Measurements from ENCODE around the gene DNAJC4. TPM values are rescaled to one million over a fixed set of nuclear protein-coding genes. Genes with fewer than 3 reads are reported as not detected.

DNAJC4 gene
- polyA plus RNA-seq, 2 of the 4 experiments (the other 2 are of a cell fraction): 9.8 to 16.2 TPM

DNA sequence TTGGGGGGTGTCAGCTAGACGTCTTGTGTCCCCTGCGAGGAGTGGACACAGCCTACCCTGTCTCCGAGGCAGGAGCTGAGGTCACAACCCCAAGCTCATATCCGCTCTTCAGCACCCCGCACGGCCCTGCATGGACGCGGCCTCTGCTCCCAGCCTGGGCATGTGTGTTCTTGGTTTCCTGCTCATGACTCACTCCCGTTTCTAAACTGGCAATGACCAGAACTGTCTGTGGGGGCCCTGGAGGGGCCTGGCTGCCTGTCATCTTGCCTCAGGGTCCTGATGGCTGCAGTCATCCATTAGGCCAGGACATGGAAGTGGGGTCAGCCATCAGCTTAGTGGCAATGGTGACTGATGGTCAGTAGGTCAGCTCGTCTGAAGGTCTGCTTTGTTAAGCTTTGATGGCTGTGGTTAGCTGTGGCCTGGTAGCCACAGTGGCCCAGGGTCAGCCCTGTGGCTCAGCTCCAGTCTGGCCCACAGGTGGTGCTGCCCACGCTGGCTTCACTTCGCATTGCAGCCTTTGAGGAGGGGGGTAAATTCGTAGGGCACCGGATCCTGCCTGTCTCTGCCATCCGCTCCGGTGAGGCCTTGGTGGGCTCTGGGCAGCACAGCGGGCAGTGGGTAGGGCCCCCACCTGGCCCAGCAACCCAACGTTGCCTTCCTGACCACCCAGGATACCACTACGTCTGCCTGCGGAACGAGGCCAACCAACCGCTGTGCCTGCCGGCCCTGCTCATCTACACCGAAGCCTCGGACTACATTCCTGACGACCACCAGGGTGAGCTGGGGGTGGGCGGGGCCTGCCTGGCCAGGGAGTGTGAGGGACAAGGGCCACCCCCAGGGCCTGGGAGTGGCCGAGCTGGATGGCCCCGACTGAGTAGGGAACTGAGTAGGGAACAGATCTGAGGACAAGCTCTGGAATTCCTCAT, 32.9 kb downstream of the DNAJC4 start:
- Histone ChIP-seq H3K27ac (no peak overlapping the region), H3K4me2 (no peak overlapping the region), H3K4me3 (no peak overlapping the region), H3K4me1 (peaks cover 6% of the 10 kb centered on the region), H3K9me3 (no peaks in the 10 kb centered on the region)
- POLR2A ChIA-PET: interaction anchor here (1.7 kb wide), 1 partner anchor 41 kb away, joined by 6 read pairs; no protein-coding TSS in a partner anchor
- WGBS (ENCODE audit: missing lambda C conversion rate): 82% methylated on average over 17 of the region's 29 CpGs
- CTCF ChIA-PET: interaction anchor here (0.9 to 16.0 kb wide), 8 partner anchors 8 to 92 kb away, joined by 3 to 220 read pairs (median 4); partner anchors contain the start of genes CATSPERZ, ESRRA, PLCB3 and PPP1R14B
- ATAC-seq: peak in 1 of 2 experiments; percentile 39; a peak in 3 of 6 replicates
- FAIRE-seq: no peak
- no peak for DNase-seq (ENCODE audit: low read depth in 1 of 2, low spot score in 1 of 2)
- no peak for TF ChIP-seq JUN (IDR thresholded peaks at IDR 0.05)
- TF ChIP-seq CBX2 (IDR thresholded peaks at IDR 0.05; ENCODE audit: borderline replicate concordance, low read depth): no peak

DNA sequence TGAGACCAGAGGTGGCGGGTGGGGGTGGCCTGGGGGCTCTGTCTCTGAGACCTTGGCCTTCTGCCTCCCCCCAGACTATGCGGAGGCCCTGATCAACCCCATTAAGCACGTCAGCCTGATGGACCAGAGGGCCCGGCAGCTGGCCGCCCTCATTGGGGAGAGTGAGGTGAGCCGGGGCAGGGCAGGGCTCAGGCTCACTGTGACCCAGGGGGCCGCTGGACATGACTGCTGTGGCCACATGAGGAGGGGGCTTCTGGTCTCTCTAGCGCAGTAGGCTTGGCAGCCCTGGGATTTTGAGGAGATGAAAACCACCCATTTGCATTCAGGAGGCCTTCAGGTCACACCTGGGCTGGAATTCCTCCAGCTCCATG, 33.6 kb downstream of the DNAJC4 start:
- no peak for ATAC-seq
- TF ChIP-seq EHF (CRISPR knock-in tag; IDR thresholded peaks at IDR 0.05) (no peak), MYC (IDR thresholded peaks at IDR 0.05; ENCODE audit: borderline replicate concordance, low read length) (no peak), GATA3 (IDR thresholded peaks at IDR 0.05; ENCODE audit: borderline replicate concordance) (no peak), TP53 (CRISPR knock-in tag; IDR thresholded peaks at IDR 0.05) (no peak), TFCP2L1 (CRISPR knock-in tag; IDR thresholded peaks at IDR 0.05) (no peak), RARB (CRISPR knock-in tag; IDR thresholded peaks at IDR 0.05) (no peak), HEYL (CRISPR knock-in tag; IDR thresholded peaks at IDR 0.05) (no peak), NR3C1 (IDR thresholded peaks at IDR 0.05) (no peak), ZFP36 (IDR thresholded peaks at IDR 0.05; ENCODE audit: borderline replicate concordance, partially characterized antibody) (no peak), MAZ (IDR thresholded peaks at IDR 0.05; ENCODE audit: borderline replicate concordance, low read depth, low read length) (no peak), HOXB13 (CRISPR knock-in tag; IDR thresholded peaks at IDR 0.05; ENCODE audit: low read depth) (no peak), RCOR1 (IDR thresholded peaks at IDR 0.05; ENCODE audit: low read depth, low read length) (no peak), ZNF302 (CRISPR knock-in tag; IDR thresholded peaks at IDR 0.05) (no peak), HOXB5 (CRISPR knock-in tag; IDR thresholded peaks at IDR 0.05) (no peak), HOXA7 (CRISPR knock-in tag; IDR thresholded peaks at IDR 0.05) (no peak), CBX8 (IDR thresholded peaks at IDR 0.05) (no peak)
- TF ChIP-seq, protein P1, sequence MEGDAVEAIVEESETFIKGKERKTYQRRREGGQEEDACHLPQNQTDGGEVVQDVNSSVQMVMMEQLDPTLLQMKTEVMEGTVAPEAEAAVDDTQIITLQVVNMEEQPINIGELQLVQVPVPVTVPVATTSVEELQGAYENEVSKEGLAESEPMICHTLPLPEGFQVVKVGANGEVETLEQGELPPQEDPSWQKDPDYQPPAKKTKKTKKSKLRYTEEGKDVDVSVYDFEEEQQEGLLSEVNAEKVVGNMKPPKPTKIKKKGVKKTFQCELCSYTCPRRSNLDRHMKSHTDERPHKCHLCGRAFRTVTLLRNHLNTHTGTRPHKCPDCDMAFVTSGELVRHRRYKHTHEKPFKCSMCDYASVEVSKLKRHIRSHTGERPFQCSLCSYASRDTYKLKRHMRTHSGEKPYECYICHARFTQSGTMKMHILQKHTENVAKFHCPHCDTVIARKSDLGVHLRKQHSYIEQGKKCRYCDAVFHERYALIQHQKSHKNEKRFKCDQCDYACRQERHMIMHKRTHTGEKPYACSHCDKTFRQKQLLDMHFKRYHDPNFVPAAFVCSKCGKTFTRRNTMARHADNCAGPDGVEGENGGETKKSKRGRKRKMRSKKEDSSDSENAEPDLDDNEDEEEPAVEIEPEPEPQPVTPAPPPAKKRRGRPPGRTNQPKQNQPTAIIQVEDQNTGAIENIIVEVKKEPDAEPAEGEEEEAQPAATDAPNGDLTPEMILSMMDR (IDR thresholded peaks at IDR 0.05): no peak
- TF ChIP-seq, protein P2, sequence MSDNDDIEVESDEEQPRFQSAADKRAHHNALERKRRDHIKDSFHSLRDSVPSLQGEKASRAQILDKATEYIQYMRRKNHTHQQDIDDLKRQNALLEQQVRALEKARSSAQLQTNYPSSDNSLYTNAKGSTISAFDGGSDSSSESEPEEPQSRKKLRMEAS (IDR thresholded peaks at IDR 0.05): no peak
- FAIRE-seq: no peak
- ChIA-PET POLR2A (interaction anchor here (1.7 kb wide), 1 partner anchor 41 kb away, joined by 6 read pairs; no protein-coding TSS in a partner anchor), CTCF (interaction anchor here (1.0 to 16.0 kb wide), 7 partner anchors 8 to 91 kb away, joined by 3 to 220 read pairs (median 4); partner anchors contain the start of genes CATSPERZ, ESRRA, PLCB3 and PPP1R14B)
- peaks cover 13% of the 10 kb centered on the region for H3K4me1 ChIP-seq
- H3K4me3 ChIP-seq: no peak overlapping the region
- no peaks in the 10 kb centered on the region for H3K9me3 ChIP-seq
- H3K27ac ChIP-seq: no peak overlapping the region
- H3K4me2 ChIP-seq: no peak overlapping the region
- WGBS (ENCODE audit: missing lambda C conversion rate): 89% methylated on average over 7 of the region's 8 CpGs
- DNase-seq (ENCODE audit: low read depth in 1 of 2, low spot score in 1 of 2): no peak

DNA sequence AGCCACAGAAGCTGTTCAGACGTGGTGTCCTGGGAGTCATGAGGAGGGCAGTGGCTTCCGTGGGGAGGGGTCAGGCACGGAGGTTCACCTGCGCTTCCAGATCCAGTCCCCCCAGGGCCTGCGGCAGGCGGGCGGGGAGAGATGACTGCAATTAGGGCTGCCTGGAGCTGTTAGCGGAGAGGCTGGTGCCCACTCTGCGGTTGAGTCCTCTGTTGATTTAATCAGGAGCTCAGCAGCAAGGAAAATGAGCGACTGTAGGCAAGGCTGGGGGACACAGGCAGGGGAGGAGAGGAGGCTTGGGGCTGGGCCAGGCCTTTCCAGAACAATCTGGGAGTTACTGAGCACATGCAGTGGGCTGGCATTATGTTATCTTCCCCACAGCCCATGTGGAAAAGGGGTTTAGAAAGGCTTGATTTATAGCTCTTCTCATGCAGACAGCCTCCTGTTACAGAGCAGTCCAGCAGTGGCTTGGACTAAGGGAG, 34.1 kb downstream of the DNAJC4 start:
- no peak overlapping the region for H3K4me2 ChIP-seq
- WGBS (ENCODE audit: missing lambda C conversion rate): 91% methylated on average over 10 of the region's 10 CpGs
- H3K9me3 ChIP-seq: no peaks in the 10 kb centered on the region
- ChIA-PET CTCF (interaction anchor here (1.1 to 16.0 kb wide), 6 partner anchors 12 to 91 kb away, joined by 3 to 220 read pairs (median 4); partner anchors contain the start of genes CATSPERZ, ESRRA, PLCB3 and PPP1R14B), POLR2A (no interaction called here)
- H3K4me3 ChIP-seq: no peak overlapping the region
- ATAC-seq: no peak
- TF ChIP-seq, protein P2 (IDR thresholded peaks at IDR 0.05): no peak
- TF ChIP-seq ZC3H11A (IDR thresholded peaks at IDR 0.05) (no peak), KDM1A (IDR thresholded peaks at IDR 0.05; ENCODE audit: low read depth) (no peak), RCOR1 (IDR thresholded peaks at IDR 0.05; ENCODE audit: low read depth, low read length) (no peak), HOXA7 (CRISPR knock-in tag; IDR thresholded peaks at IDR 0.05) (no peak)
- H3K27ac ChIP-seq: no peak overlapping the region
- no peak for FAIRE-seq
- DNase-seq (ENCODE audit: low read depth in 1 of 2, low spot score in 1 of 2): no peak
- peaks cover 14% of the 10 kb centered on the region for H3K4me1 ChIP-seq

All from A549 (cell line).